Natural killer cell (primary cell): ENCODE data around the gene ARHGEF16. TPM values are rescaled to one million over a fixed set of nuclear protein-coding genes. Genes with fewer than 3 reads are reported as not detected.

Experiments used
- ATAC-seq, 3 donors: fragments of 150-1000 bp in 2 of 3; fragments of 200-7000 bp in 1 of 3; cut with Tn5 transposase; 1 replicate in 1 of 3; 2 replicates in 2 of 3; pipeline ENCODE4 v1.10.0; 2021; ENCODE audit warnings: mild to moderate bottlenecking in 2 of 3, moderate library complexity in 2 of 3
- DNase-seq, 2 donors: peaks; one replicate each; pipeline versions ENCODE4 v3.0.0 to v3.0.0-alpha.2; 2013 to 2021; ENCODE audit warnings: mixed read lengths in 1 of 2
- H3K27ac ChIP-seq: one replicate; pipeline ENCODE4 v1.5.1; 2013; ENCODE audit warnings: mild to moderate bottlenecking, low read length
- H3K27me3 ChIP-seq: one replicate; pipeline ENCODE4 v1.6.1; 2013; ENCODE audit warnings: low read length; ENCODE audit not compliant: control insufficient read depth, insufficient read depth
- H3K36me3 ChIP-seq: one replicate; pipeline ENCODE4 v1.6.1; 2013; ENCODE audit warnings: low read length; ENCODE audit not compliant: control insufficient read depth, insufficient read depth
- H3K4me1 ChIP-seq: one replicate; pipeline ENCODE4 v1.6.1; 2013; ENCODE audit warnings: low read length; ENCODE audit not compliant: control insufficient read depth, insufficient read depth
- H3K4me3 ChIP-seq: one replicate; pipeline ENCODE4 v1.5.1; 2013; ENCODE audit warnings: low read length
- H3K9me3 ChIP-seq: one replicate; pipeline ENCODE4 v1.6.1; 2013; ENCODE audit warnings: low read length; ENCODE audit not compliant: control insufficient read depth, insufficient read depth
- H3K27ac Mint-ChIP-seq, 2 donors: one replicate each; pipeline ENCODE4 v1.8.0; 2022; ENCODE audit warnings: mild to moderate bottlenecking in 2 of 2, mixed read lengths in 2 of 2, moderate library complexity in 1 of 2
- H3K27me3 Mint-ChIP-seq, 2 donors: one replicate each; pipeline ENCODE4 v1.8.0; 2022; ENCODE audit warnings: low read depth in 2 of 2, mixed read lengths in 2 of 2
- H3K36me3 Mint-ChIP-seq: one replicate; pipeline ENCODE4 v1.8.0; 2022; ENCODE audit warnings: mixed read lengths
- H3K4me1 Mint-ChIP-seq, 2 donors: one replicate each; pipeline ENCODE4 v1.8.0; 2022; ENCODE audit warnings: mixed read lengths in 2 of 2
- H3K4me3 Mint-ChIP-seq: one replicate; pipeline ENCODE4 v1.8.0; 2022; ENCODE audit warnings: mild to moderate bottlenecking, moderate library complexity, mixed read lengths
- H3K9me3 Mint-ChIP-seq, 2 donors: one replicate each; pipeline ENCODE4 v1.8.0; 2022; ENCODE audit warnings: mixed read lengths in 2 of 2
- WGBS: methylation state at CpG from one replicate; pipeline ENCODE4 v1.1.7; 2013; ENCODE audit warnings: missing lambda C conversion rate; ENCODE audit not compliant: insufficient coverage; 5-methylcytosine and 5-hydroxymethylcytosine counted together
- intact Hi-C: fragments of 100-400 bp; cut with micrococcal nuclease; formaldehyde crosslinking; loops from one replicate; pipeline ENCODE4 v1.14.2; 2022
- total RNA-seq, 4 donors: library from RNA; stranded (reverse); fragments of 120-200 nt in 1 of 4; gene quantifications; one replicate each; pipeline versions ENCODE4 v1.2.3 to v1.2.4, GENCODE V29; 2013 to 2022
- TF ChIP-seq, protein P1 (sequence below): fragments of 200-600 bp; IDR thresholded peaks from one replicate; pipeline ENCODE4 v1.8.0; 2022; ENCODE audit warnings: antibody characterized with exemption

ARHGEF16 gene
- total RNA-seq, 3 donors from 2014 or later (not counting 1 experiment from before 2014, with no cell fraction given) = not detected

DNA sequence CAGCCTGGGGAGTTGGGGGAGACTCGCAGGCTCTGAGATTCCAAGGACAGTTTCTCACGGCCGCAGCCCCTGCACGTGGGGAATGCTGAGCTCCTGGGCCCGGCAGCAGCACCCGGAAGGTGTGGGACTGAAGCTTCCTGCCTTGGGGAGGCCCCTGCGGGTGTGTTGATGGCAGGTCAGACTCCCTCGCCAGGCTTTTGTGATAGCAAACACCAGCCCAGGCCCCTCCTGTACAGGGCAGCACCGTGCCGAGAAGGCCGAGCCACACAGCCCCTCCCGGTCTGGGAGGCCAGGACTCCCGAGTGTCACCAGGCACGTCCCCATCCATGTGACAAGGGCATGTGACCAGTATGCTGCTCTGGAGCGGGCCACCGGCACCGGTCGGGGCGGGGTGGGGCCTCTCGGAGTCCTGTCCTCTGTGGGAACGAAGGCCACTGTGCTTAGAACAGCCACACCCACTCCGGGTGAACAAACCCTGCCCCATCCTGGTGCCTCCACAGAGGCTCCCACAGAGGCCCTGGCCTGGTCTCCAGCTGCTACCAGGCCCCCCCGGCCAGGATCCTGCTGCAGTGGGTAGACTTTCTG, 31.1 kb upstream of the ARHGEF16 start:
- ATAC-seq (no peak), DNase-seq (no peak)
- H3K36me3 Mint-ChIP-seq = no peaks in the 10 kb centered on the region
- H3K27ac Mint-ChIP-seq = no peak overlapping the region
- H3K4me3 Mint-ChIP-seq = no peak overlapping the region
- H3K9me3 Mint-ChIP-seq = no peaks in the 10 kb centered on the region
- peaks cover 7 to 18% of the 10 kb centered on the region in 2 donors for H3K27me3 Mint-ChIP-seq
- intact Hi-C loops = loop anchor here (5.0 to 10.0 kb wide), 2 partner anchors 601 to 1009 kb away; partner anchors contain the start of gene PEX10
- no peak overlapping the region for H3K4me3 ChIP-seq
- 32% methylated on average over 23 of the region's 23 CpGs for WGBS
- no peak overlapping the region for H3K27ac ChIP-seq
- peaks cover 4% of the 10 kb centered on the region for H3K27me3 ChIP-seq
- no peaks in the 10 kb centered on the region for H3K4me1 Mint-ChIP-seq
- no peaks in the 10 kb centered on the region for H3K36me3 ChIP-seq
- H3K9me3 ChIP-seq = no peaks in the 10 kb centered on the region
- H3K4me1 ChIP-seq = peaks cover 4% of the 10 kb centered on the region
- TF ChIP-seq, protein P1, sequence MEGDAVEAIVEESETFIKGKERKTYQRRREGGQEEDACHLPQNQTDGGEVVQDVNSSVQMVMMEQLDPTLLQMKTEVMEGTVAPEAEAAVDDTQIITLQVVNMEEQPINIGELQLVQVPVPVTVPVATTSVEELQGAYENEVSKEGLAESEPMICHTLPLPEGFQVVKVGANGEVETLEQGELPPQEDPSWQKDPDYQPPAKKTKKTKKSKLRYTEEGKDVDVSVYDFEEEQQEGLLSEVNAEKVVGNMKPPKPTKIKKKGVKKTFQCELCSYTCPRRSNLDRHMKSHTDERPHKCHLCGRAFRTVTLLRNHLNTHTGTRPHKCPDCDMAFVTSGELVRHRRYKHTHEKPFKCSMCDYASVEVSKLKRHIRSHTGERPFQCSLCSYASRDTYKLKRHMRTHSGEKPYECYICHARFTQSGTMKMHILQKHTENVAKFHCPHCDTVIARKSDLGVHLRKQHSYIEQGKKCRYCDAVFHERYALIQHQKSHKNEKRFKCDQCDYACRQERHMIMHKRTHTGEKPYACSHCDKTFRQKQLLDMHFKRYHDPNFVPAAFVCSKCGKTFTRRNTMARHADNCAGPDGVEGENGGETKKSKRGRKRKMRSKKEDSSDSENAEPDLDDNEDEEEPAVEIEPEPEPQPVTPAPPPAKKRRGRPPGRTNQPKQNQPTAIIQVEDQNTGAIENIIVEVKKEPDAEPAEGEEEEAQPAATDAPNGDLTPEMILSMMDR = no peak

DNA sequence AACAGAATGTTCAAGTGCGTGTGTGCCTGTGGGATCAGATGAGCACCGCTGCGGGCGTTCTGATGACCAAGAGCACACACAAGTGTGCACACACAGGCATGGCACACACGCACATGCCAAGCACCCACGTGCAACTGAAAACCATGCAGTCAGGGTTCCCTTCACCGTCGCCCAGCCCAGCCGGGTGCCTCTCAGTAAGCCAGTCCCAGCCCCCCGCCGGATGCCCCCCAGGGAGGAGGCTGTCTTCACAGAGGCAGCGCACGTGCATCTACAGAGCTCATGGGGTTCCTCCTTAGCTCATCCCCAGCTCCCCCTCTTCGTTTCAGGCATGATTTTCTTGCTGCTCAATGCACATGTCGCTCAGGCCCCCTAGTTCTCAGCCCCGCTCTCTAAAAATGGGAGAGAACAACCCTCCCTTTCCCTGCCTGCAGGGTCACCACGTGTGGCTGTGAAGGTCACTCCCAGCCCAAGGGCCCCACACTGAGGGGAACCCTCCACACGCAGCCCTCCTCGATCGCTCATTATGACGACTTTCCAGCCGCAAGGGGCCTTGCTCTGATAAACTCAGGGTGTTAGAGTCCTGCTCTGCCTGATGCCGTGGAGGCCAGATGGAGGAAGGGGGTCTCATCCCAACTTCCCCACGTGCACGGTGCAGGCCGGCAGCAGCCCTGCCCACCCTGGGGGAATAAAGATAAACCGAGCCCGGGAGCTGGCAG, 30.4 kb upstream of the ARHGEF16 start:
- ATAC-seq (no peak), DNase-seq (no peak)
- Histone ChIP-seq H3K27me3 (peaks cover 4% of the 10 kb centered on the region), H3K27ac (no peak overlapping the region), H3K4me3 (no peak overlapping the region), H3K9me3 (no peaks in the 10 kb centered on the region), H3K36me3 (no peaks in the 10 kb centered on the region), H3K4me1 (peaks cover 4% of the 10 kb centered on the region)
- H3K4me3 Mint-ChIP-seq = no peak overlapping the region
- H3K36me3 Mint-ChIP-seq = no peaks in the 10 kb centered on the region
- no peaks in the 10 kb centered on the region for H3K9me3 Mint-ChIP-seq
- H3K27ac Mint-ChIP-seq = no peak overlapping the region
- TF ChIP-seq, protein P1 = no peak
- peaks cover 7 to 18% of the 10 kb centered on the region in 2 donors for H3K27me3 Mint-ChIP-seq
- intact Hi-C loops = loop anchor here (2.0 to 10.0 kb wide), 3 partner anchors 411 to 1009 kb away; partner anchors contain the start of gene PEX10
- H3K4me1 Mint-ChIP-seq = no peaks in the 10 kb centered on the region
- 79% methylated on average over 28 of the region's 28 CpGs for WGBS

DNA sequence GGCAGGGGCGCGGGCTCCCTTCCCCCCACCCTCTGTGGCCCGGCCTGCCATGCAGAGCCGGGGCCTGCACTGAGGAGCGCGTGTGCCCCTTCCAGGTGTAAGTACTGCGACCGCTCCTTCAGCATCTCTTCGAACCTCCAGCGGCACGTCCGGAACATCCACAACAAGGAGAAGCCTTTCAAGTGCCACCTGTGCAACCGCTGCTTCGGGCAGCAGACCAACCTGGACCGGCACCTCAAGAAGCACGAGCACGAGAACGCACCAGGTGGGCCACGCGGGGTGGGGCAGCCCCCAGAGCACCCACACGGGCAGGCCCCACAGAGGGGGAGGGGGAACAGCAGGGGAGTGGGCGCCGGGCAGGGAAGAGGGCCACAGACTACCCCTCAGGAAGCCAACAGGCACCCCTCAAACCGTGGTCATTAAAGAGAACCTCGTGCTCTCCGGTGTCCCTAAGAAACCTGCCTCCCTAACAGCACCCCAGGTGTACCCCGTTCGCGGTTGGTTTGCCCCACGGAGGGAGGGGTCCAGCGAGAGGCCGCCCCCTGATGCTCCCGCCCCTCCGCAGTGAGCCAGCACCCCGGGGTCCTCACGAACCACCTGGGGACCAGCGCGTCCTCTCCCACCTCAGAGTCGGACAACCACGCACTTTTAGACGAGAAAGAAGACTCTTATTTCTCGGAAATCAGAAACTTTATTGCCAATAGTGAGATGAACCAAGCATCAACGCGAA, 28.8 kb upstream of the ARHGEF16 start:
- DNase-seq (no peak), ATAC-seq (no peak)
- Mint-ChIP-seq H3K36me3 (no peaks in the 10 kb centered on the region), H3K9me3 (no peaks in the 10 kb centered on the region), H3K4me3 (no peak overlapping the region), H3K27me3 (peaks cover 7 to 11% of the 10 kb centered on the region in 2 donors), H3K27ac (no peak overlapping the region), H3K4me1 (no peaks in the 10 kb centered on the region)
- H3K27ac ChIP-seq = no peak overlapping the region
- WGBS = 95% methylated on average over 42 of the region's 44 CpGs
- no peaks in the 10 kb centered on the region for H3K36me3 ChIP-seq
- TF ChIP-seq, protein P1 = no peak
- H3K27me3 ChIP-seq = peaks cover 4% of the 10 kb centered on the region
- H3K9me3 ChIP-seq = no peaks in the 10 kb centered on the region
- intact Hi-C loops = loop anchor here (2.0 to 10.0 kb wide), 2 partner anchors 413 to 1011 kb away; partner anchors contain the start of gene PEX10
- H3K4me1 ChIP-seq = peaks cover 4% of the 10 kb centered on the region
- H3K4me3 ChIP-seq = no peak overlapping the region
